BLaER1 (cell line): ENCODE measurements around the gene SPDYC.
A peak's percentile ranks its signal among the peaks of the same experiment; 100 is the strongest.

Source experiments
- H3K27ac ChIP-seq: shearing (Covaris generic); formaldehyde crosslinking; 2 replicates; pipeline ENCODE4 v1.8.1; 2022
- H3K27me3 ChIP-seq: shearing (Covaris generic); formaldehyde crosslinking; 2 replicates; pipeline ENCODE4 v1.8.1; 2022
- H3K36me3 ChIP-seq: shearing (Covaris generic); formaldehyde crosslinking; 2 replicates; pipeline ENCODE4 v1.8.1; 2022
- H3K4me1 ChIP-seq: shearing (Covaris generic); formaldehyde crosslinking; 2 replicates; pipeline ENCODE4 v1.8.1; 2022
- H3K4me2 ChIP-seq: shearing (Covaris generic); formaldehyde crosslinking; 2 replicates; pipeline ENCODE4 v1.8.1; 2022
- H3K4me3 ChIP-seq: shearing (Covaris generic); formaldehyde crosslinking; 2 replicates; pipeline ENCODE4 v1.8.1; 2022
- H3K9ac ChIP-seq: shearing (Covaris generic); formaldehyde crosslinking; 2 replicates; pipeline ENCODE4 v1.8.1; 2022
- H3K9me3 ChIP-seq: shearing (Covaris generic); formaldehyde crosslinking; 2 replicates; pipeline ENCODE4 v1.8.1; 2022
- H4K20me1 ChIP-seq: shearing (Covaris generic); formaldehyde crosslinking; 2 replicates; pipeline ENCODE4 v1.8.1; 2022
- Cebpa-rat ChIP-seq: shearing (Covaris generic); IDR thresholded peaks from 2 replicates; pipeline ENCODE4 v1.8.1; 2022

SPDYC gene

GRCh38 chr11:65215441-65216076 is 45.5 kb downstream of the SPDYC start:
- no peak for TF ChIP-seq Cebpa-rat
- H3K27ac ChIP-seq: no peak overlapping the region
- no peaks in the 10 kb centered on the region for H3K9me3 ChIP-seq
- peak overlapping the region; percentile 88 for H3K4me2 ChIP-seq
- H4K20me1 ChIP-seq: no peaks in the 10 kb centered on the region
- H3K4me1 ChIP-seq: peaks cover 42% of the 10 kb centered on the region
- H3K4me3 ChIP-seq: no peak overlapping the region
- no peaks in the 10 kb centered on the region for H3K27me3 ChIP-seq
- H3K9ac ChIP-seq: no peak overlapping the region
- peaks cover 17% of the 10 kb centered on the region for H3K36me3 ChIP-seq

- H3K27me3 ChIP-seq: no peaks in the 10 kb centered on the region
- TF ChIP-seq Cebpa-rat: no peak
- no peaks in the 10 kb centered on the region for H4K20me1 ChIP-seq
- no peak overlapping the region for H3K9ac ChIP-seq
- H3K9me3 ChIP-seq: no peaks in the 10 kb centered on the region
- no peak overlapping the region; the same call in 1 of the 2 replicates for H3K27ac ChIP-seq
- peaks cover 5% of the 10 kb centered on the region for H3K36me3 ChIP-seq
- H3K4me1 ChIP-seq: peaks cover 38% of the 10 kb centered on the region
- no peak overlapping the region for H3K4me3 ChIP-seq
- H3K4me2 ChIP-seq: no peak overlapping the region
Measured at GRCh38 chr11:65216830-65217229, 46.8 kb downstream of the SPDYC start.

- no peaks in the 10 kb centered on the region for H3K9me3 ChIP-seq
- no peaks in the 10 kb centered on the region for H3K36me3 ChIP-seq
- no peak overlapping the region for H3K9ac ChIP-seq
- TF ChIP-seq Cebpa-rat: no peak
- no peak overlapping the region for H3K4me3 ChIP-seq
- H3K27ac ChIP-seq: no peak overlapping the region
- no peak overlapping the region for H3K4me2 ChIP-seq
- H3K27me3 ChIP-seq: no peaks in the 10 kb centered on the region
- peaks cover 36% of the 10 kb centered on the region for H3K4me1 ChIP-seq
- no peaks in the 10 kb centered on the region for H4K20me1 ChIP-seq
Measured at GRCh38 chr11:65217441-65218423, 47.7 kb downstream of the SPDYC start.

GRCh38 chr11:65218446-65218845 is 48.4 kb downstream of the SPDYC start:
- no peak for TF ChIP-seq Cebpa-rat
- H3K27ac ChIP-seq: no peak overlapping the region
- no peak overlapping the region for H3K9ac ChIP-seq

GRCh38 chr11:65219930-65220213 is 49.8 kb downstream of the SPDYC start:
- H3K4me2 ChIP-seq: no peak overlapping the region
- H3K9me3 ChIP-seq: no peaks in the 10 kb centered on the region
- no peaks in the 10 kb centered on the region for H4K20me1 ChIP-seq
- H3K4me1 ChIP-seq: peaks cover 27% of the 10 kb centered on the region
- 0 out of 2 replicates have a peak, but pooled peaks cover 5% of the 10 kb centered on the region for H3K36me3 ChIP-seq
- no peak for TF ChIP-seq Cebpa-rat
- no peak overlapping the region for H3K4me3 ChIP-seq
- H3K9ac ChIP-seq: no peak overlapping the region
- H3K27ac ChIP-seq: no peak overlapping the region
- no peaks in the 10 kb centered on the region for H3K27me3 ChIP-seq

More at GRCh38 chr11:65218446-65218845, 48.4 kb downstream of the SPDYC start:
- no peaks in the 10 kb centered on the region for H3K9me3 ChIP-seq
- H3K27me3 ChIP-seq: no peaks in the 10 kb centered on the region
- H4K20me1 ChIP-seq: no peaks in the 10 kb centered on the region
- peaks cover 34% of the 10 kb centered on the region for H3K4me1 ChIP-seq
- H3K36me3 ChIP-seq: 0 out of 2 replicates have a peak, but pooled peaks cover 3% of the 10 kb centered on the region
- no peak overlapping the region for H3K4me2 ChIP-seq
- no peak overlapping the region for H3K4me3 ChIP-seq

GRCh38 chr11:65221026-65221425 is 51.0 kb downstream of the SPDYC start:
- Histone ChIP-seq H4K20me1 (no peaks in the 10 kb centered on the region), H3K9me3 (no peaks in the 10 kb centered on the region), H3K27me3 (no peaks in the 10 kb centered on the region), H3K4me1 (peaks cover 30% of the 10 kb centered on the region), H3K4me3 (no peak overlapping the region), H3K27ac (no peak overlapping the region), H3K4me2 (no peak overlapping the region), H3K36me3 (0 out of 2 replicates have a peak, but pooled peaks cover 5% of the 10 kb centered on the region), H3K9ac (no peak overlapping the region)
- TF ChIP-seq Cebpa-rat: no peak
